AG04449 (cell line): ENCODE data around the gene REX1BD.

ENCODE experiments used
- CTCF ChIA-PET: fragments of 350-600 bp; formaldehyde crosslinking; extraction: SDS; loops from one replicate; lab custom pipeline; 2021; ENCODE audit warnings: antibody characterized with exemption; lab: Yijun Ruan, JAX
- POLR2A ChIA-PET: fragments of 400-600, 350-600 bp; formaldehyde crosslinking; extraction: SDS; loops from one replicate; lab custom pipeline; 2020; ENCODE audit warnings: antibody characterized with exemption, inconsistent platforms; lab: Yijun Ruan, JAX
- DNase-seq: peaks from one replicate; pipeline ENCODE4 v3.0.0-alpha.2; 2010; ENCODE audit warnings: low read depth, low spot score
- H3K4me3 ChIP-seq: 2 replicates; pipeline ENCODE4 v1.5.1; 2011; ENCODE audit warnings: low read depth, mild to moderate bottlenecking, control low read depth, low read length
- TF ChIP-seq, protein P1 (sequence below): IDR thresholded peaks from one replicate; pipeline ENCODE4 v1.5.1; 2011; ENCODE audit warnings: mild to moderate bottlenecking, moderate library complexity, low read length, control low read depth, inconsistent platforms; ENCODE audit not compliant: insufficient read depth; ENCODE audit errors: missing control alignments

The REX1BD gene

DNA sequence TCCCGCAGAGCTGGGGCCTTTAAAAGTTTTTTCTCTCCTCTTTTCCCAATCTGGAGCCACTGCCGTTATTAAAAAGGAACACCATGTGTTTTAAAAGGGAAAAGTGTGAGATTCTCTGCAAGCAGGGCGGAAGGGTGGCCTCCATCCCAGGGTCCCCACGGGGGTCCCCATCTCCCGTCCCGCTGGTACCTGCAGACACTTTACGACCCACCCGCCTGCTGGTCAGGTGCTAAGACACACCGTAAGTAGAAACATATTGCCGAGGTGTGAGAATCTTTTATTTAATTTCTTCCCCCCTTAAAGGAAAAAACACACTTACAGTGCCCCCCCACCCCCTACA lies 16.2 kb downstream of the REX1BD start:
- no peak overlapping the region for H3K4me3 ChIP-seq
- POLR2A ChIA-PET = no interaction called here
- CTCF ChIA-PET = interaction anchor here (0.7 to 2.9 kb wide), 5 partner anchors 10 to 242 kb away, joined by 3 to 10 read pairs (median 8); no protein-coding TSS in a partner anchor

DNA sequence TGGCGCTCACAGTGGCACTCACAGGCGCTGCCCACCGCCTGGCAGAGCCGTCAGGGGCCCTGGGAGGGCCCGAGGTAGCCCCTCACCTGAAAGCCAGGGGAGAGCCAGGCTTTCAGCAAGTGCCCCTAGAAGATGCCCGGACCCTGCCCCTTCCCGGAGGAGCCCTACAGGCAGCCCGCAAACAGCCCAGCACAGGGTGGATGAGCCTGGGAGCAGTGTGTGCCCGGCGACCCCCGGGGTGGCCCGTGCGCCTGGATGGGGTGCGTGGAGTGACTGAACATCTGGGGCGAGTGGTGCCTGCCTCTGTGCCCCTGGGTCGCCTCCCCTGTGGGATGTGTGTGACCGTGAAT lies 16.6 kb downstream of the REX1BD start:
- H3K4me3 ChIP-seq = no peak overlapping the region
- CTCF ChIA-PET = interaction anchor here (1.5 to 1.6 kb wide), 3 partner anchors 10 to 242 kb away, joined by 5 to 8 read pairs (median 8); no protein-coding TSS in a partner anchor
- TF ChIP-seq, protein P1, sequence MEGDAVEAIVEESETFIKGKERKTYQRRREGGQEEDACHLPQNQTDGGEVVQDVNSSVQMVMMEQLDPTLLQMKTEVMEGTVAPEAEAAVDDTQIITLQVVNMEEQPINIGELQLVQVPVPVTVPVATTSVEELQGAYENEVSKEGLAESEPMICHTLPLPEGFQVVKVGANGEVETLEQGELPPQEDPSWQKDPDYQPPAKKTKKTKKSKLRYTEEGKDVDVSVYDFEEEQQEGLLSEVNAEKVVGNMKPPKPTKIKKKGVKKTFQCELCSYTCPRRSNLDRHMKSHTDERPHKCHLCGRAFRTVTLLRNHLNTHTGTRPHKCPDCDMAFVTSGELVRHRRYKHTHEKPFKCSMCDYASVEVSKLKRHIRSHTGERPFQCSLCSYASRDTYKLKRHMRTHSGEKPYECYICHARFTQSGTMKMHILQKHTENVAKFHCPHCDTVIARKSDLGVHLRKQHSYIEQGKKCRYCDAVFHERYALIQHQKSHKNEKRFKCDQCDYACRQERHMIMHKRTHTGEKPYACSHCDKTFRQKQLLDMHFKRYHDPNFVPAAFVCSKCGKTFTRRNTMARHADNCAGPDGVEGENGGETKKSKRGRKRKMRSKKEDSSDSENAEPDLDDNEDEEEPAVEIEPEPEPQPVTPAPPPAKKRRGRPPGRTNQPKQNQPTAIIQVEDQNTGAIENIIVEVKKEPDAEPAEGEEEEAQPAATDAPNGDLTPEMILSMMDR = no peak
- POLR2A ChIA-PET = no interaction called here
- DNase-seq = no peak

More for the DNA sequence above, 16.2 kb downstream of the REX1BD start:
- TF ChIP-seq, protein P1 = no peak
- no peak for DNase-seq

DNA sequence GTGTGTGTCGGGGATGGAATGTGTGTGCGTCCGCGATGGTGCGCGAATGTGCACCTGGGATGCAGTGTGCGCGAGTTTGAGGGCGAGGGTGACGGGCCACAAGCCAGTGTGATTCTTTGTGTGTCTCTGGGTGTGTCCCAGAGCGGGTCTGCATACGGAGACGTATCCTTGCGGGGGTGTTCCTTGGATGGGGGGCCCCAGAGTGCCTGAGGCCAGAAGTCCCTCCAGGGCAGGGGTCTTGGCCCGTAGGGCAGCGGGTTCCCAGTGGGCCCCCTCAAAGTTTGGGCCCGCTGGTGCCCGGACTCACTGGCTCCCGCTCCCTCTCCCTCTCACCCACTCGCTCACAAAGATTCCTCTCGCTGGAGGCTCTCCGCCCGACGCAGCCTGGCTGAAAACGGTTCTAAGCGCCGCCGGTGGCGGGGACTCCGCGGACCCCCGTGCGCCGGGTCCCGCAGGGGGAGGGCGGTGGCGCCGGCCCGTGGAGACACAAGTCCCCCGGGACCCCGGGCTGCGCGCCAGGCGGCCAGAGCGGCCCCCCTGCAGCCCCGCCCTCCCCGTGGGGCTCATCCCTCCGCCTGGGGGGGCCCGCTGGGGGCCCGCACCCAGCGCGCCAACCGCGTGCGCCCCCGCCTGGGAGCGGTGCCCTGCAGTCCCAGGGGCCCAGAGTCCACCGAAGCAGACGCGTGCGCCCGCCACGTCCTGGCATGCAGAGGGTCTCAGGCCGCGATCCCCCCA lies 17.1 kb downstream of the REX1BD start:
- H3K4me3 ChIP-seq = no peak overlapping the region
- ChIA-PET CTCF (interaction anchor here (1.5 to 1.6 kb wide), 3 partner anchors 10 to 242 kb away, joined by 5 to 8 read pairs (median 8); no protein-coding TSS in a partner anchor), POLR2A (no interaction called here)
- TF ChIP-seq, protein P1 = no peak
- no peak for DNase-seq

DNA sequence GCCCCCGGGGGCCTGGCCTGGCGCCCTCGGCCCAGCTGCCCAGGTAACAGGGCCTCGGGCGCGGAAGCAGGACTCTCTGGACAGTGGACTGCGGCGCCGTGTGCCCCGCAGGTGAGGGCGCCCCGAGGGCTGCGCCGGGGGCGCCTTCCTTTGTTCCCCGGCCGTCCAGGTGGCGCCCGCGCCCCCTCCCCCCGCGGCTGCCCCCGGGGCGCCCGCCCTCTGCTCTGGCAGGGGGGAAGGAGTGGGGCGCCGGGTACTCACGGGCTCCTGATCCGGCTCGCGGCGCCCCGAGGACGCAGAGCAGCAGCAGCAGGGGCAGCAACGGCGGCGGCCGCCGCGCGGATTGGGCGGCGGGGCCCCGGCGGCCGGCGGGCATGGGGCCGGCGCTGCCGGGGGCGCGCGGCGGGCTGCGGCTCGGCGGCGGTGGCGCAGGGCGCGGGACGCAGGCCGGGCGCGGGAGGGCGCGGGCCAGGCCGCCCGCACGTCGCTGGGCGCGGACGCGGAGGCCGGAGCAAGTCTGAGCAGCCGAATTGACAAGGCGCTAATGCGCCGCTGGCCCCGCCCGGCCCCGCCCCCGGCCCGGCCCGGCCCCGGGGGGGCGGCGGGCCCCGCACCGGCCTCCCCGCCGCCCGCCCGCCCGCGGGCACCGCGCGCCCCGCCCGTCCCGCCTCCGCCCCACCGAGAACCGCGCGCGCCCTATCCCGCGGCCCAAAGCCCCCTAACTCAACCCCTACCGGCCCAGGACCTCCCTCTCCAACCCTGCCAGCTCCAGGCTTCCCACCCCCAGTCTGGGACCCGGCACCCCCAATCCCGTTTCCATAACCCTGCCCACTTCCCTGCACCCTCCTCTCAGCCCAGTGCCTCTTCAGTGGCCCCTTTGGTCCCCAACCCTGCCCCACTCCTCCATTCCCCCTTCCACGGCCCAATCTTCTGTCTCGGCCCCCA lies 18.0 kb downstream of the REX1BD start, which contains the start of gene CRLF1:
TSS of gene CRLF1 (minus strand) at position 519 of the 945 bp plus-strand sequence. CDS start at position 376, 143 bp downstream.
- H3K4me3 ChIP-seq = no peak within 1 kb of the TSS
- TF ChIP-seq, protein P1 = no peak
- CTCF ChIA-PET = interaction anchor here (1.5 kb wide), 1 partner anchor 12 kb away, joined by 7 read pairs; no protein-coding TSS in a partner anchor
- POLR2A ChIA-PET = no interaction called here
- no peak for DNase-seq

DNA sequence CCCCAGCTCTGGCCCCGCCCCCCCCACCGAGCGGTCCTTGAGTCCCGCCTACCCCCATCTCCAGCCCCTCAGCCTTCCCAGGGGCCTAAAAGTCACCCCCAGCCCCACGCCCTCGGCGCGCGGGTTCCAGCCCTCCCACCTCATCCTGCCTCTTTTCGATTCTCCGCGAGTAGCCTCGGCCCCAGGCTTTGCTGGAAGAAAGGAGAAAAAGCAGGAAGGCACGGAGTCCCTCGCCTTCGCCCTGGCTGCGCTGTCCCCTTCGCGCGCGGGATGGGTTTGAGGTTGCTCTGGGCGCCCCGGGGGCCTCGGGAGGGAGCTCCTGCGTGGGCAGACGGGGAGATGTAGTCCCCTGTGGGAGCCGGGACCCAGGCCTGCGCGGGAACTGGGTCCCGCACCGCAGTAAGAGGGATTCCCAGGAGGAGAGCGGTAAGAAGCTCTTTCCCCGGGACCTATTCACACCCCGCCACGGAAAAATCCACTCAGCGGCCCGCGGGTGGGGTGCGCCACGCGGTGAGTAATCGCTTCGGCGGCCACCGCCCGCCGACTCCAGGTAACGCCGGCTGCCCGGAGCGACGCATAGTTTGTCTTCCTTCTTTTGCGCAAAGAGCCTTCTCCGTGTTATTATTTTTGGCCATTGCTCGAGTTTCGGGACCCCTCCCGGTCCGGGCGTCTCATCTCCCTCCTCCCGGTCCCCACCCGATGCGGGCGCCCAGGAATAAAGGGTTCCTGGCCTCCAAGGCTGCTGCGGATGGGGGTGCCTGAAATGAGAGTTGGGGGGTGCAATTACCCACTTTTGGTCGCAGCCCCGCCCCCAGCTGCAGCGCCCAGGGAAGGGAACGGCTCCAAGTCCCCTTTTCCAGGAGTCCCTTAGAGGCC lies 18.9 kb downstream of the REX1BD start:
- ChIA-PET CTCF (interaction anchor here (1.5 kb wide), 1 partner anchor 13 kb away, joined by 7 read pairs; no protein-coding TSS in a partner anchor), POLR2A (no interaction called here)
- TF ChIP-seq, protein P1 = no peak
- no peak overlapping the region for H3K4me3 ChIP-seq
- no peak for DNase-seq
